KG1 (cell line): ENCODE results near the gene NIPSNAP3A.
A peak's percentile ranks its signal among the peaks of the same experiment; 100 is the strongest.
"Not testable (repeated sequence)": the region's sequence is repeated elsewhere in the genome, so short reads cannot be mapped to it uniquely, and the experiment has no call there.

ENCODE experiments used
- DNase-seq: peaks from one replicate; lab custom pipeline; 2025; lab: John Stamatoyannopoulos, UW

Gene NIPSNAP3A

GRCh38 chr9:104747565-104748358 lies at the start of gene NIPSNAP3A:
Gene NIPSNAP3A, plus strand, starts transcription at chr9:104747683. Its CDS starts 110 bp downstream, at chr9:104747793.
- peak; percentile 88 for DNase-seq

GRCh38 chr9:104700306-104700705 lies 47.2 kb upstream of the NIPSNAP3A start:
- DNase-seq, result no peak

- not testable (repeated sequence) for DNase-seq
These were observed 38.7 kb upstream of the NIPSNAP3A start for GRCh38 chr9:104708737-104709136.

GRCh38 chr9:104711604-104712003 lies 35.9 kb upstream of the NIPSNAP3A start:
- DNase-seq, result no peak

- DNase-seq, result no peak
These were observed 22.5 kb upstream of the NIPSNAP3A start for GRCh38 chr9:104725014-104725413.

GRCh38 chr9:104738452-104738851 lies 9.0 kb upstream of the NIPSNAP3A start:
- no peak for DNase-seq

GRCh38 chr9:104740621-104741020 lies 6.9 kb upstream of the NIPSNAP3A start:
- no peak for DNase-seq

GRCh38 chr9:104743376-104743985 lies 4.0 kb upstream of the NIPSNAP3A start:
- DNase-seq, result no peak

GRCh38 chr9:104745852-104746251 lies 1.6 kb upstream of the NIPSNAP3A start:
- DNase-seq, result no peak

GRCh38 chr9:104746285-104746684 lies 1.2 kb upstream of the NIPSNAP3A start:
- no peak for DNase-seq

- no peak for DNase-seq
These were observed 685 bp upstream of the NIPSNAP3A start for GRCh38 chr9:104746798-104747197.

GRCh38 chr9:104747245-104747564 lies 278 bp upstream of the NIPSNAP3A start:
- DNase-seq, result no peak

GRCh38 chr9:104748359-104749031 lies 1.0 kb downstream of the NIPSNAP3A start:
- DNase-seq, result no peak

- no peak for DNase-seq
These were observed 2.8 kb downstream of the NIPSNAP3A start for GRCh38 chr9:104750185-104750767.

GRCh38 chr9:104758974-104759373 lies 11.5 kb downstream of the NIPSNAP3A start:
- DNase-seq, result no peak

GRCh38 chr9:104765138-104765537 lies 17.7 kb downstream of the NIPSNAP3A start:
- no peak for DNase-seq

- DNase-seq, result no peak
These were observed 18.5 kb downstream of the NIPSNAP3A start for GRCh38 chr9:104766025-104766424.

- DNase-seq, result no peak
These were observed 20.0 kb downstream of the NIPSNAP3A start for GRCh38 chr9:104767507-104767906.

- DNase-seq, result not testable (repeated sequence)
These were observed 21.5 kb downstream of the NIPSNAP3A start for GRCh38 chr9:104769029-104769428.

- DNase-seq, result no peak
These were observed 22.2 kb downstream of the NIPSNAP3A start for GRCh38 chr9:104769655-104770054.

- no peak for DNase-seq
These were observed 25.4 kb downstream of the NIPSNAP3A start for GRCh38 chr9:104772714-104773510.

- DNase-seq, result no peak
These were observed 26.6 kb downstream of the NIPSNAP3A start for GRCh38 chr9:104774132-104774531.
